HG02610 (cell line): ENCODE data around the gene FYCO1.

Experiments
- ATAC-seq: cut with Tn5 transposase; IDR thresholded peaks from one replicate; pipeline ENCODE4 v1.9.1; 2021; ENCODE audit warnings: mild to moderate bottlenecking, moderate library complexity; ENCODE audit not compliant: unreplicated experiment

FYCO1 gene

DNA sequence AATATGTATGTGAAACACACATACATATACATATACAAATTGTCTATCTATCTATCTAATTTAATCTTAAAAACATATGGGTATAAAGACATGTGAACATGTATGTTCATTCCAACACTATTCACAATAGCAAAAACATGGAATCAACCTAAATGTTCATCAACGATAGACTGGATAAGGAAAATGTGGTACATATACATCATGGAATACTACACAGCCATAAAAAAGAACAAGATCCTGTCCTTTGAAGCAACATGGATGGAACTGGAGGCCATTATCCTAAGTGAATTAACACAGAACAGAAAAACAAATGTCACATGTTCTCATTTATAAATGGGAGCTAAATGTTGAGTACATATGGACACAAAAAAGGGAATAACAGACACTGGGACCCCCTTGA lies 103.5 kb downstream of the FYCO1 start:
- no peak for ATAC-seq

DNA sequence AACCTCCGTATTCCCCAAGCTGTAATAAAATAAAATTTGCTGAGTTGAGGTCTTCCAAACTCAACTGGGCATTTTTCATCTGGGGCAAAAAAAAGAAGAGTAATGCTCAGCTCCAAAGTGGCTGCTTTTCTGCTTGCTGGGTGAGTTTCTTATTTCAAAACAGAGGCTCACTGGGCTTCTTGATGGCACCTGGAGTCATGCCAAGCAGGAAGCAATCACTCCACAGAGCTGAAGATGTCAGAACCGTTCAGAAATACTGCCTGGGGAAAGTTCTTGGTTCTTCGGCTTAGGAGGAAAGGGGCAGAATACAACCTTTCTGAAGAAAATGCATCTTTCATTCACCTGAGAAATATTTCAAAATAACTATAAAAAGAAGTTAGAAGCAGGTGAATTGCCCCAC lies 105.2 kb downstream of the FYCO1 start:
- ATAC-seq: no peak

DNA sequence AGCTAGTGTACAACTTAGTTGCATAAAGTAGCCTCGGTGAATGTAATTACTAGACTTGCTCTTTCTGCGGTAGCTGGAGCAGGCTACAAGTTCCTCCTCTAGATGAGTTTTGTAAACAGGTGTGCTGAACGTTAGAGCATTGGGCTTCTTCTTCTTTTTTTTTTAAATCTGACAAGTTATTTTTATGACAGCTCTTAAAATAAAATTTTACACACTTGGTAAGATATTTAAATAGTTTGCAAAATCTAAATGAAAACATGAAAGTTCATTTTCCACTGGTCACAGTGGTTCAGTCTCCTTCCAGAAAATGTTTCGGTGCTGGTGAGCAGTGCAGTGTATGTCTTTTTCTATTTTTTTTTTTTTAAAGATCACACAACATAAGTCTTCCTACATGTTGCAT lies 106.3 kb downstream of the FYCO1 start:
- no peak for ATAC-seq

DNA sequence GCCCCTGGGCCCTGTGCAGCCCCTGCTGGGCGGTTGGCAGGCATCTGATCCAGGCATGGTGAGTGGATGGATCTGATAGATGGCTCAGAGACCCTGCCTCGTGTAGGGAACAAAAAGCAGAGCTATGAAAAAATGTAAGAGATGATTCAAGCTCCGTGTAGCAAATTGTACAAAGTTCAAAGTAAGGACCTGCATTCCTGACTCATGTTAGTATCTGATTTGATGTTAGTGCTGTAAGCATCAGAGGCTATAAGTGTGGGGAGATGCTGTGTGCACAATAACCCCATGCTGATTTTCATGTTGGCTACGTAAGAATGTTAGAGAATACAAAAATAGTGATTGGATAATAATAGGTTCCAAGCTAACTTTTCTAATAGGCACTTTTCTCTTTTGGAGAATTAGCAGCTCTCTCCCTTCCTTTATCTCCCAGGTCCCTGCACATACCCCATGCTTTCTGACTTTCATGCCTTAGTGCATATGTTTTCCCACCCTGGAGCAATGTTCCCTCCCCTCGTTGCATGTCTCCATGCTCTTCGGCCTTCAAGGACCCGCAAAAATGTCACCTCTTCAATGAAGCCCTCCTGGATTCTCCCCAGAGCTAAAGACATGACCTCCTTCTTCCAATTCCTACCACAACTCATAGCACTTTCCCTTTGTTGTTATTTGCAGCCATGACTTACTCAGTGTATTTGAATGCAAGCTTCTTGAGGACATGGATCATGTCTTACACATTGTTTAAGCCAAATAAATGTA lies 107.7 kb downstream of the FYCO1 start:
- ATAC-seq: no peak

DNA sequence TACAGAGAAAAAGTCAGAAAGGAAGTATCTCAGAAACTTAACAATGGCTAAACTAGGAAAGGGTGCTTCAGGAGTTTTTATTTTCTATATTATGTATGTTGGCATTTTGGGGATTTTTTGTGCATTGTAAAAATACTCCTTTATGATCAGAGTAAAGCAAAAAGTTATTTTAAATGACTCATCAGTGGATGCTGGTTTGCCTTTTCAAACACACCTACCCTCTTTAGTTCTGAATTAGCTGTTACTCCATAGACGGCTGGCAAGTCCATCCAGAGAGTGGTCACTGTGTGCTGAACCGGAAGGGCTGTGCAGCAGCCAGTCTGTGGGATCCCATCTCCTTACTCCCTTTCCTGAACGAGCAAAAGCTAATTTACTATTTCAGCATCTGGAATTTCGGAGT lies 108.3 kb downstream of the FYCO1 start:
- no peak for ATAC-seq

DNA sequence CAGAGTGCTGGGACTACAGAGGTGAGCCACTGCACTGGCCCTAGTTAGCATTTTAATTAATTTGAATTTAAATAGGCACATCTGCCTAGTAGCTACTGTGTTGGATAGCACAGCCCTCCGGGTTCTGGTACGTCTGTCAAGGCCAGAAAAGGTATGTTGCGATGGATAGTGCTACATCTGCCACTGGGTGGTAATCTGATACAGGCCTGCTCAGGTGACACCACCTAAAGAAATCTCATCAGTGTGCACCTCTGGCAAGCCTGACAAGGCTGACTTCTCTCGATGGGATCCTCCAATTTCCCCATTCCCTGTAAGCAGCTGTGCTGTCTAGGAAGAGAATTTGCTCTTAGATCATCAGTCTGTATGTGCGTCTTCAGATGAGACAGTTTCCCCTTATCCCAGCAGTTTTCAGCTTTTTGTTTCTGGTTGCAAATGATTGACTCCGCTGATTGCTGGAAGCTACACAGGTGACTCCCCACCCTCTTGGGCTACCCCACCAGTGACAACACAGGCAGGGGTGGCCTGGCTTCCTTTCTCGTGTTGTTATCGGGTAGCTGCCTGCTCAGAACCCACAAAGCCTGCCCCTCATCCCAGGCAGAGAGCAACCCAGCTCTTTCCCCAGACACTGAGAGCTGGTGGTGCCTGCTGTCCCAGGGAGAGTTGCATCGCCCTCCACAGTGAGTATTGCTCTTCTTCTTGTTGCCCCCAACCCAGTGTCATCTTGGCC lies 109.5 kb downstream of the FYCO1 start, which contains the start of gene CCR9:
CCR9 (plus strand) TSS at position 565 of the 727 bp plus-strand sequence. CDS start 8,391 bp downstream, outside the sequence.
- ATAC-seq: no peak

DNA sequence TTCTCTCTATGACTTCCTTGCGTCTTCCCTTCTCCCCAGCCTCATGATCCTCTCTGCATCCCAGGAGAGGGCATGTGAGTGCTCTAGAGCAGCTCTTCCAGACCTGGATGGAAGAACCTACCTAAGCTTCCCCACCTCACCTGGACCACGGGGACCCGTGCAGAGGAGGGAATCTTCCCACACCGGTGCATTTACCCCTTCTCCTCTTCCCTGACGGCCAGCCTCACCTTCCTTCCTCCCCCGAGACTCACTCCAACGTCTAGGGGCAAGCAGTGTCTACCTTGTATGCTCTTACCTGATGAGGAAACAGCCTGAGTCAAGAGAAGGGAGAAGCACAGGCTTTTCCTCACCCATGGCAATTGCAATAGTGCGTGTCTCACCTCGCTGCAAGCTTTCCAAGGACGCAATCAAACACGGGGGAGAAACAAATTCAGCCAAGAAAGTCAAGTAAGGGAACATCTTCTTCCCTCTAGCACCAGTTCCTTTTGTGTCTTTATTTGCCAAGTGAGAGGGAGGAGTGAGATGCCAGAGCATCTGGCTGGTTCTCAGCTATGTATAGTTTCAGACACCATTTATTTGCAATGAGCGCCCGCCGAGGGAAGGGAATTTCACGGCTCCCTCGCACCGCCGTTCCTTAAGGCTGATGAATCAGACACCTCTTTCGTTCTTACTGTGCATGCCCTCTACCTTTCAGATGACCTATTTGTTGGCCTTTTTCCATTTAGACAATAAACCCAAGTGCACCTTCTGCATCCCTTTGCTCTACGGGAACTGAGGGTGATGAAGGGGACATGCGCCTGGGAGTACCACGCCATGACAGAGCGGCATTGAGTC lies 111.0 kb downstream of the FYCO1 start:
- no peak for ATAC-seq

DNA sequence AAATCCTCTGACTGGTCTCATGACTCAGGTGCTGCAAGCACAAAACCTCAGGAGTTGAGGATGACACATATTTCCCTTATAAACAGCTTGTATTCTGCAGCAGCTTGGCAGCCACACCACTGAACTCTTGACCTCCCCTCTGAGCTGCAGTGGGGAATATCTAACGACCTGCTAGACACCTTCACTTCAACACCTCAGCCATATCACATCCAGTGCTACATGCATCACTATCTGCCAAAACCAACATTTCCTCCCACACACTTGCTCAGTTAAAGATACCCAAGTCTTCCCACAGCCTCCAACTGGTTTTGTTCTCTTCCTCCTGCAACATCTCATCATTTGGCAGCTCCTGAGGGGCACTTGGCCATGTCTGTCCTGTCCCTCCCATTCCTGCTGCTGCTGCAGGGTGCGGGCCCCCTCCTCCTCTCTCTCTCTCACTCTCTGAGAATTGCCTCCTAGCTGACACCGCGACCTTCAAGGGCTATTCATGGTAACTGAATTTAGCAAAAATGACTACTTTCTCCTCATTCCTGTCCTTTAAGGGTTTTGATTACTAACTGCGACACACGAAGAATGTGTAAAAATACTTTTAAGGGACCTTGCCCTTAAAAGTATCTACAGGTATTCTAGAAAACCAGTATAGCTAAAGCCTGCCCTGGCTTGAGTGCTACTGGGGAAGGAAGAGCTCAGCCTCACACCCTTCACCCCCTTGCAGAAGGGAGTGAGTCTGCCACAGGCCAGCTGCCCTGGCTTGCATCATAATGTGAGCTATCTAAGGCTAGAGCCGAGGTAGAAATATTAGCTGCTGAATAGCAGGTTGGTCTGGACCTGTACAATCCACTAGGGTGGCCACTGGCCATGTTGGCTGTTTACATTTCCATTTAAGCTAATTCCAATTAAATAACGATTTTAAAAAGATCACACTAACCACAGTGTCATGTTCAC lies 114.3 kb downstream of the FYCO1 start:
- ATAC-seq: no peak

DNA sequence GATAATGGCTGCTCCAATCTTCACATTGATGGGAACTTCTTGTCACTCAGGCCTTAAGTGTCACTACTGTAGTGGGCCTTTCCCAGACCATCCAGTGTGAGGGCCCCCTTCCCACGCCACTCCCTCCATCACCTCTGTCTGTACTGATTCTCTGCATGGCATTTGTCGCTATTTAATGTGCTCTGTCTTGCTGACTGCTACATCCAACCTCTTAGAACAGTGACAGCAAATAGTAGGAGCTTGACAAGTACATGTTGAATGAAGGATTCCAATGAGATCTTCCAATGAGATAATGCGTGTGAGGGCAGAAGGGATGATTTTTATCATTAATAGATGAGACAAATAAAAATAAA lies 114.9 kb downstream of the FYCO1 start:
- ATAC-seq: no peak

DNA sequence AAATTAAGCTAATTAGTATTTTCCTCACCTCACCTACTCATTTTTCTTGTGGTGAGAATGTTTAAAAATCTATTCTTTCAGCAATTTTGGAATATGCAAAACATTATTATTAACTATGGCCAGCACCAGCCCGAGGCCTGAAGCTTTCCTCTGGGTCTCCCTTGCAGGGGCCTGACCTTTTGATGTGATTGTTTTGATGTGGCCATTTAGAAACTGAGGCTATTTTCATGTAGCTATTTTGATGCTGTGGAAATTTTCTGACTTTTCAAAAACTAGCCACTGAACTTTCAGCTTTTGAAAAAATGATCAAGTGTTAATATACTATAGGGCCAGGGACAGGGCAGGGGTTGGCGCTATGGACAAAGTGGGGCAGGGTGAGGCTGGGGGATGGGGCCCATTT lies 117.5 kb downstream of the FYCO1 start:
- no peak for ATAC-seq

DNA sequence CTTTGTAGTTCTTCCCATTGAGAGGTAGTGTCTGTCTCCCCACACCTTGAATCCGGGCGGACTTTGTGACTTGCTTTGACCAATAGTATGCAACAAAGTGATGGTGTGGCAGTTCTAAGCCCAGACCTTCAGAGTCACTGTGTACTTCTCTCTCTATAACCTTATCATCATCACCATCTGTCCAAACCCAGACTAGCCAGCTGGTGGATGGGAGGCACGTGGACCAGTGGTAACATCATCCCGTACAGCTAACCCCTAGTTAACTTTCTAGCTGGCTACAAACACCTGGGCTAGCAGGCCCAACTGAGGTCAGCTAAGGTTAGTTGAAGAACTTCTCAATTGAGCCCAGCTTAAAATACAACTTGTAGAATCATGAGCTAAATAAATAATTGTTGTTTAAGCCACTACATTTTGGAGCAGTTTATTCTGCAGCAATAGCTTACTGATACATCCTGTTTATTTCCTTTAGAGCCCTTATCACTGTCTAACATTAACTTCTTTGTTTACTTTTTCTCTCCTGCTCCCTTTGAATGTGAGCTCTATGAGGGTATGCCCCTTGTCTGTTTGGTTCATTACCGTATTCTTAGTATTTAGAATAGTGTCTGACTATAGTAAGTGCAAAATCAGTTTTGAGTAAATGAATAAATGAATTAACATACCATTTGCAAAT lies 120.8 kb downstream of the FYCO1 start:
- ATAC-seq: no peak

DNA sequence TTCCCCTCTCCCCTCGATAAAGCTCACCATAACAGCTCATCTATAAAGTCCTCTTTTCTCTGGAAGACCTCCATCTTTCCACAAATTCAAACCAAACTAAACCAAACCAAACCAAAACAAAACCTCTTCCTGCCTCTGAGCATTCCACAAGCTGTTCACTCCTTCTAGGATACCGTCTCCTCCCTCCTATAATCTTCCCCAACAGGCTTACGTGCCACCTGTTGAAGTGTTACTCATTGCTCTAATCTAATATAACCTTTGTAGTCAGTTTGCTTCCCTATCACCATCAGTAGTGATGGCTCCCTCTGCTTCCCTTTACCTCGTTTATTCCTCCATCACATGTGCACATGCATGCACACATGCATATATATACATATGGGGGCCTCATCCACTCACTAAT lies 122.0 kb downstream of the FYCO1 start:
- no peak for ATAC-seq

DNA sequence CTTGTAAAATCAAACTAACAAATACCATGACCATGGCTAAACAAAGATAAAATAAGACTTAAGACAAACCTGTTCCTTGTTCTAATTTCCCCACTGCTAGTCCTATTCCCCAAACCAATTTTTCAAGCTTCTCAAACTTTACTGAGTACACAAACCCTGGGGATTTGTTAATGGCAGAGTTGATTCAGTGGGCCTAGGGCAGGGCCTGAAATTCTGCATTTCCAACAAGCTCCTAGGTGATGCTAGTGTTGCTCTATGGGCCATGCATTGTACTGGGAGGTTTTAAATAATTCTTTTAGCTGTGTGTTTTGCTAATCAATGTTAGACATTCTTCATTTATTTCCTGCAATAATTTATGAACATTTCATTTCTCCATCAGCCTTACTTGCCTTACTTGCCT lies 122.6 kb downstream of the FYCO1 start:
- no peak for ATAC-seq

DNA sequence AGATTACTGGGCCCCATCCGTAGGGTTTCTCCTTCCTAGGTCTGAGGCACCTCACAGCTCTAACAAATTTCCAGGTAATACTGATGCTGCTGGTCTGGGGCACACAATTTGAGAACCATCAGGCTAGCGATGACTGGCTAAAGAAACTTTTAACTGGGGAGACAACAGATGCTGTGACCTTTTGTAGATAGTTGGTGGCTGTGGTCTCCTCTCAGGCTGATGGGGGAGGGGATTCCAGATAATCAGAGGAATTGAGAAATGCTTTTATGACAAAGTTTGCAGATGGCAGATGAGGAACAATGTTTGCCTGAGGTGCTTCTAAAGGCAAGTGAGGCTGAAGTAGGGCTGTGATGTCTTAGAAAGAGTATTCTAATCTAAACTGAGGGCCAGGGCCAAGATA lies 123.1 kb downstream of the FYCO1 start:
- ATAC-seq: no peak

DNA sequence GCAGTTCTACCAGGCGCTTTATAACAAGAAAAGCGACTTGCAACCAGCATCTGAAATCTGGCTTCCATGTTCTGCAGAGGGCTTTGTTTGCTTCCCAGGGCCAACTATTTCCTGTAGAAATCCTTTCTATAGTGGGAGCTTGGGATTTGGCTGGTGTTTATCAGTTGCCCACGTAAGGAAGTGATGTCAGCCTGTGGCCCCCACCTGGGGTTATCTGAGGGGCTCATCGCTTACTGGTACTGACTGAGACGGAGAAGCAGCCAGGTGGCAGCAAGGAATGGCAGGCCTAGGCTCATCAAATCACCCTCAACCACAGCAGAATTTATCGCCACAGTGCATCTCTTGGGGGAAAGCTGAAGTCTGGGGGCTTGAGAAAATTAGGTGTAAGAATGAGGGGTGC lies 123.8 kb downstream of the FYCO1 start:
- no peak for ATAC-seq

DNA sequence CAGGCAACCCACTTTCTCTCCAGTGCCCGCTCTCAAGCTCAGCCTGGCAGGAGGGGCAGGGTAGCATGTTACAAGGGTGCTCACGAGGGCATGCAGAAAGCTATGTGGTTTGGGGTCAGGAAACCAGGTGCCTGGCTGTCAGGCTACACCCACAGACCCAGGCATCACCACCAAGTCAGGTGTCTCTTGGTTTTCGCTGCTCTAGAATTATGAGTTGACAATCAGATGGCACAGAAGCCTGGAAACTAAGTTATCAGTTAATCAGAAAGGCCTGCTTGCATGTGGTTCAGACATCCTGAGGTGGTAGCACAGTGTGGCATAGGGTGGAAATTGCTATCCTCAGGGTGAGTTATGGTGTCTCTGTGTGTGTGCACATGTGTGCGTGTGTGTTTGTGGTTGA lies 125.5 kb downstream of the FYCO1 start:
- ATAC-seq: no peak

DNA sequence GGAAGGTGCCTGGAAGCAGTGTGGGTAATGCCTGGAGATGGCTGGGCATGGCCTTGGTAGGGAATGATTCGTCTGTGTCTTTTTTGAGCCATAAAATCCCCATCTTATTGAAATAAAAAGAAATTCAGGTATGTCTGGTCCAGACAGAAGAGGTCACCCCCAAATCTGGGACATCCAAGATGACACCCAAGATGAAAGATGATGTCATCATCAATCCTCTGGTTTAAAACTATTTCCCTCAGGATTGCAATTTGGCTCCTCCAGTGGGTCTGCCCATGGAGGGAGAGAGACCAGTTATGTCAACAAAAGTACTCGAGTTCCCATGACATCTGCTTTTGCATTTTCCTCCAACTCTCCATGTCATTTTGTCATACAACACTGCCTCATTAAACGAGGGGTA lies 126.0 kb downstream of the FYCO1 start:
- ATAC-seq: no peak

DNA sequence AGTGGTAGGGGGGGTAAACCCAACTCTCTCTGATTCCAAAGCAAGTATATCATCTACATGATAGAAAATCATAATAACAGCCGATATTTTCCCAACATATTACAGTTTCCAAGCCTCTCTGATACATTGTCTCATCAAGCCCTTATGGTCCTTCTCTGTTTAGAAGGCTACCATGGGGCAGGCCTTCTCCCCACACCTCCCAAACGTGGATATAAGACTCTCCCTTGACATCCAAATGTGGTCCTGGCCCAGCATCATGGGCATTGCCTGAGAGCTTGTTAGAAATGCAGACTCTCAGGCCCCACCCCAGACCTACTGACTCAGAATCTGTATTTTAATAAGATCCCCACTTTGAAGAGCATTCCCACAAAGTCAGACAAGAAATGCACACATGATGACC lies 127.0 kb downstream of the FYCO1 start:
- no peak for ATAC-seq

DNA sequence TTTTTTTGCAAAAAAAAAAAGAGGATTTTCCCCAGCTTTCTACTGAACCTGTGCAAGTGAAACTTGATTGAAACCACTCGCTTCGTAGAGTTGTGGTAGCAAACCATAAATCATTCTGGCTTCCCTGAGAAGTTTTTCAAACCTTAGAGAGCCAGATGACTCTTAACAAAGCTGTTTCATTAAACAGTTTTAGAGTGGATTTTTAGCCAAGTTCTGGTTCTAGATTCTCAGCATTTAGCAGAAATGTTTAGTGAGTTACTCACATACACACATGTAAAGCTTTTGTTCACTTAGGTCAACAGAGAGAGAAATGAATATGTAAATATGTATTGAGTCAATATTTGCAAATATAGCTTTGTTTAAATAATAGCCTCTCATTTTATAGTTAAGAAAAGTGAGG lies 127.4 kb downstream of the FYCO1 start:
- ATAC-seq: no peak
